Measurements from ENCODE around the gene GXYLT2. TPM values are rescaled to one million over a fixed set of nuclear protein-coding genes. Genes with fewer than 3 reads are reported as not detected.

Gene GXYLT2
- total RNA-seq, 1 experiment from 2014 or later = 6.1 TPM

GRCh38 chr3:72974956-72975355 is 87.1 kb downstream of the GXYLT2 start:
- in situ Hi-C loops (cut with HindIII; ENCODE audit: low pct_unique_long_range_greater_than_20kb, low sequenced_read_pairs) (no loop called here), intact Hi-C loops (cut with micrococcal nuclease; ENCODE audit: unreplicated experiment) (no loop called here)
- ChIA-PET POLR2A (no interaction called here), CTCF (no interaction called here)
- Histone ChIP-seq H3K9me3 (ENCODE audit: control insufficient read depth, insufficient read depth, low read depth, low read length) (no peaks in the 10 kb centered on the region), H3K27me3 (ENCODE audit: control insufficient read depth, insufficient read depth, low read length) (no peaks in the 10 kb centered on the region), H3K36me3 (ENCODE audit: control insufficient read depth, insufficient read depth, low read length) (no peaks in the 10 kb centered on the region), H3K27ac (ENCODE audit: low read length) (no peak overlapping the region), H3K4me1 (ENCODE audit: control insufficient read depth, insufficient read depth, low read length) (no peaks in the 10 kb centered on the region), H3K4me3 (ENCODE audit: low read depth in 2 of 2, low read length in 2 of 2) (no peak overlapping the region)
- no peak for DNase-seq (ENCODE audit: low read depth, low spot score)
- TF ChIP-seq TCF7L2 (IDR thresholded peaks at IDR 0.05; ENCODE audit: low read depth, low read length) (no peak), CTCF (IDR thresholded peaks at IDR 0.05) (no peak), POLR2AphosphoS5 (IDR thresholded peaks at IDR 0.05; ENCODE audit: low read depth, low read length) (no peak), SIN3A (IDR thresholded peaks at IDR 0.05; ENCODE audit: borderline replicate concordance, insufficient read depth, low read depth, low read length) (no peak)
- TF ChIP-seq, protein P1, sequence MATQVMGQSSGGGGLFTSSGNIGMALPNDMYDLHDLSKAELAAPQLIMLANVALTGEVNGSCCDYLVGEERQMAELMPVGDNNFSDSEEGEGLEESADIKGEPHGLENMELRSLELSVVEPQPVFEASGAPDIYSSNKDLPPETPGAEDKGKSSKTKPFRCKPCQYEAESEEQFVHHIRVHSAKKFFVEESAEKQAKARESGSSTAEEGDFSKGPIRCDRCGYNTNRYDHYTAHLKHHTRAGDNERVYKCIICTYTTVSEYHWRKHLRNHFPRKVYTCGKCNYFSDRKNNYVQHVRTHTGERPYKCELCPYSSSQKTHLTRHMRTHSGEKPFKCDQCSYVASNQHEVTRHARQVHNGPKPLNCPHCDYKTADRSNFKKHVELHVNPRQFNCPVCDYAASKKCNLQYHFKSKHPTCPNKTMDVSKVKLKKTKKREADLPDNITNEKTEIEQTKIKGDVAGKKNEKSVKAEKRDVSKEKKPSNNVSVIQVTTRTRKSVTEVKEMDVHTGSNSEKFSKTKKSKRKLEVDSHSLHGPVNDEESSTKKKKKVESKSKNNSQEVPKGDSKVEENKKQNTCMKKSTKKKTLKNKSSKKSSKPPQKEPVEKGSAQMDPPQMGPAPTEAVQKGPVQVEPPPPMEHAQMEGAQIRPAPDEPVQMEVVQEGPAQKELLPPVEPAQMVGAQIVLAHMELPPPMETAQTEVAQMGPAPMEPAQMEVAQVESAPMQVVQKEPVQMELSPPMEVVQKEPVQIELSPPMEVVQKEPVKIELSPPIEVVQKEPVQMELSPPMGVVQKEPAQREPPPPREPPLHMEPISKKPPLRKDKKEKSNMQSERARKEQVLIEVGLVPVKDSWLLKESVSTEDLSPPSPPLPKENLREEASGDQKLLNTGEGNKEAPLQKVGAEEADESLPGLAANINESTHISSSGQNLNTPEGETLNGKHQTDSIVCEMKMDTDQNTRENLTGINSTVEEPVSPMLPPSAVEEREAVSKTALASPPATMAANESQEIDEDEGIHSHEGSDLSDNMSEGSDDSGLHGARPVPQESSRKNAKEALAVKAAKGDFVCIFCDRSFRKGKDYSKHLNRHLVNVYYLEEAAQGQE (IDR thresholded peaks at IDR 0.05; ENCODE audit: insufficient read depth in 1 of 2, low read depth in 2 of 2, low read length in 1 of 2) = no peak
- BruUV-seq (replicated peaks) = no TSS peak
- ATAC-seq = no peak

- Histone ChIP-seq H3K4me1 (ENCODE audit: control insufficient read depth, insufficient read depth, low read length) (no peaks in the 10 kb centered on the region), H3K4me3 (ENCODE audit: low read depth in 2 of 2, low read length in 2 of 2) (no peak overlapping the region), H3K36me3 (ENCODE audit: control insufficient read depth, insufficient read depth, low read length) (no peaks in the 10 kb centered on the region), H3K9me3 (ENCODE audit: control insufficient read depth, insufficient read depth, low read depth, low read length) (no peaks in the 10 kb centered on the region), H3K27me3 (ENCODE audit: control insufficient read depth, insufficient read depth, low read length) (no peaks in the 10 kb centered on the region), H3K27ac (ENCODE audit: low read length) (no peak overlapping the region)
- CTCF ChIA-PET = no interaction called here
- BruUV-seq (replicated peaks) = no TSS peak
- DNase-seq (ENCODE audit: low read depth, low spot score) (no peak), ATAC-seq (no peak)
- POLR2A ChIA-PET = no interaction called here
- in situ Hi-C loops (cut with HindIII; ENCODE audit: low pct_unique_long_range_greater_than_20kb, low sequenced_read_pairs) (no loop called here), intact Hi-C loops (cut with micrococcal nuclease; ENCODE audit: unreplicated experiment) (no loop called here)
- TF ChIP-seq TCF7L2 (IDR thresholded peaks at IDR 0.05; ENCODE audit: low read depth, low read length) = no peak
- no peak for TF ChIP-seq POLR2AphosphoS5 (IDR thresholded peaks at IDR 0.05; ENCODE audit: low read depth, low read length)
These were observed 88.5 kb downstream of the GXYLT2 start for GRCh38 chr3:72976281-72976741.

GRCh38 chr3:72977060-72977808 is 89.4 kb downstream of the GXYLT2 start:
- DNase-seq (ENCODE audit: low read depth, low spot score) = no peak
- BruUV-seq (replicated peaks) = no TSS peak
- in situ Hi-C loops (cut with HindIII; ENCODE audit: low pct_unique_long_range_greater_than_20kb, low sequenced_read_pairs) (no loop called here), intact Hi-C loops (cut with micrococcal nuclease; ENCODE audit: unreplicated experiment) (no loop called here)
- Histone ChIP-seq H3K36me3 (ENCODE audit: control insufficient read depth, insufficient read depth, low read length) (no peaks in the 10 kb centered on the region), H3K27ac (ENCODE audit: low read length) (no peak overlapping the region), H3K4me1 (ENCODE audit: control insufficient read depth, insufficient read depth, low read length) (no peaks in the 10 kb centered on the region), H3K27me3 (ENCODE audit: control insufficient read depth, insufficient read depth, low read length) (no peaks in the 10 kb centered on the region), H3K9me3 (ENCODE audit: control insufficient read depth, insufficient read depth, low read depth, low read length) (no peaks in the 10 kb centered on the region), H3K4me3 (ENCODE audit: low read depth in 2 of 2, low read length in 2 of 2) (no peak overlapping the region)
- CTCF ChIA-PET = no interaction called here
- POLR2A ChIA-PET = no interaction called here
- no peak for ATAC-seq
- TF ChIP-seq POLR2AphosphoS5 (IDR thresholded peaks at IDR 0.05; ENCODE audit: low read depth, low read length) (no peak), CTCF (IDR thresholded peaks at IDR 0.05) (no peak), TCF7L2 (IDR thresholded peaks at IDR 0.05; ENCODE audit: low read depth, low read length) (no peak), SIN3A (IDR thresholded peaks at IDR 0.05; ENCODE audit: borderline replicate concordance, insufficient read depth, low read depth, low read length) (no peak)
- TF ChIP-seq, protein P1 (IDR thresholded peaks at IDR 0.05; ENCODE audit: insufficient read depth in 1 of 2, low read depth in 2 of 2, low read length in 1 of 2) = no peak
